ENCODE data around the gene CCL26. TPM values are rescaled to one million over a fixed set of nuclear protein-coding genes. Genes with fewer than 3 reads are reported as not detected.

The CCL26 gene
- total and polyA plus RNA-seq, 2 of the 4 experiments (the other 2 are of a cell fraction): not detected

- TF ChIP-seq, protein P1, sequence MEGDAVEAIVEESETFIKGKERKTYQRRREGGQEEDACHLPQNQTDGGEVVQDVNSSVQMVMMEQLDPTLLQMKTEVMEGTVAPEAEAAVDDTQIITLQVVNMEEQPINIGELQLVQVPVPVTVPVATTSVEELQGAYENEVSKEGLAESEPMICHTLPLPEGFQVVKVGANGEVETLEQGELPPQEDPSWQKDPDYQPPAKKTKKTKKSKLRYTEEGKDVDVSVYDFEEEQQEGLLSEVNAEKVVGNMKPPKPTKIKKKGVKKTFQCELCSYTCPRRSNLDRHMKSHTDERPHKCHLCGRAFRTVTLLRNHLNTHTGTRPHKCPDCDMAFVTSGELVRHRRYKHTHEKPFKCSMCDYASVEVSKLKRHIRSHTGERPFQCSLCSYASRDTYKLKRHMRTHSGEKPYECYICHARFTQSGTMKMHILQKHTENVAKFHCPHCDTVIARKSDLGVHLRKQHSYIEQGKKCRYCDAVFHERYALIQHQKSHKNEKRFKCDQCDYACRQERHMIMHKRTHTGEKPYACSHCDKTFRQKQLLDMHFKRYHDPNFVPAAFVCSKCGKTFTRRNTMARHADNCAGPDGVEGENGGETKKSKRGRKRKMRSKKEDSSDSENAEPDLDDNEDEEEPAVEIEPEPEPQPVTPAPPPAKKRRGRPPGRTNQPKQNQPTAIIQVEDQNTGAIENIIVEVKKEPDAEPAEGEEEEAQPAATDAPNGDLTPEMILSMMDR (conservative IDR thresholded peaks at IDR 0.05; ENCODE audit: low read depth, low read length): no peak
- TF ChIP-seq, protein P2, sequence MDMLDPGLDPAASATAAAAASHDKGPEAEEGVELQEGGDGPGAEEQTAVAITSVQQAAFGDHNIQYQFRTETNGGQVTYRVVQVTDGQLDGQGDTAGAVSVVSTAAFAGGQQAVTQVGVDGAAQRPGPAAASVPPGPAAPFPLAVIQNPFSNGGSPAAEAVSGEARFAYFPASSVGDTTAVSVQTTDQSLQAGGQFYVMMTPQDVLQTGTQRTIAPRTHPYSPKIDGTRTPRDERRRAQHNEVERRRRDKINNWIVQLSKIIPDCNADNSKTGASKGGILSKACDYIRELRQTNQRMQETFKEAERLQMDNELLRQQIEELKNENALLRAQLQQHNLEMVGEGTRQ (IDR thresholded peaks at IDR 0.05; ENCODE audit: low read depth, low read length): no peak
- TF ChIP-seq MAFK (IDR thresholded peaks at IDR 0.05; ENCODE audit: low read depth, low read length) (no peak), SMC3 (IDR thresholded peaks at IDR 0.05; ENCODE audit: low read depth, low read length) (no peak), POLR2A (IDR thresholded peaks at IDR 0.05; ENCODE audit: low read depth, low read length) (no peak), MXI1 (IDR thresholded peaks at IDR 0.05; ENCODE audit: borderline replicate concordance, low read depth, low read length) (no peak), NFE2L2 (IDR thresholded peaks at IDR 0.05; ENCODE audit: low read depth, low read length) (no peak), BHLHE40 (IDR thresholded peaks at IDR 0.05; ENCODE audit: low read depth, low read length) (no peak), CEBPB (IDR thresholded peaks at IDR 0.05; ENCODE audit: low read depth, low read length) (no peak), MAZ (IDR thresholded peaks at IDR 0.05; ENCODE audit: borderline replicate concordance, low read depth, low read length) (no peak), ELK1 (IDR thresholded peaks at IDR 0.05; ENCODE audit: borderline replicate concordance, low read depth, low read length) (no peak), RFX5 (IDR thresholded peaks at IDR 0.05; ENCODE audit: low read depth, low read length) (no peak), FOS (IDR thresholded peaks at IDR 0.05; ENCODE audit: low read depth, low read length) (no peak)
- ATAC-seq (ENCODE audit: low read depth) (no peak), DNase-seq (no peak)
- ChIA-PET POLR2A (ENCODE audit: unreplicated experiment) (no interaction called here), CTCF (no interaction called here)
- Histone ChIP-seq H3K4me2 (ENCODE audit: low read depth, low read length) (no peak overlapping the region), H3K79me1 (ENCODE audit: low read depth in 1 of 2, low read length in 2 of 2) (no peaks in the 10 kb centered on the region), H3K27me3 (ENCODE audit: control insufficient read depth, insufficient read depth, low read length) (peaks cover 7% of the 10 kb centered on the region), H3K4ac (ENCODE audit: low read depth, low read length) (no peak overlapping the region), H3K56ac (ENCODE audit: extremely low read depth, insufficient read depth, low read length) (no peak overlapping the region), H4K8ac (ENCODE audit: low read depth in 2 of 2, low read length in 2 of 2) (no peak overlapping the region), H3K14ac (replicated peaks; ENCODE audit: low read depth, low read length) (no peak overlapping the region), H3K9me1 (ENCODE audit: insufficient read depth, low read length) (no peaks in the 10 kb centered on the region), H4K20me1 (ENCODE audit: insufficient read depth, low read length) (no peaks in the 10 kb centered on the region), H3K9ac (ENCODE audit: low read depth, low read length) (no peak overlapping the region), H4K5ac (ENCODE audit: low read depth, low read length) (no peak overlapping the region), H2BK5ac (ENCODE audit: low read depth, low read length, poor library complexity, severe bottlenecking) (no peak overlapping the region), H3K4me1 (ENCODE audit: control insufficient read depth, insufficient read depth, low read length) (no peaks in the 10 kb centered on the region), H2BK120ac (ENCODE audit: low read depth, low read length) (no peak overlapping the region), H2AFZ (replicated peaks; ENCODE audit: low read length, poor library complexity) (no peak overlapping the region), H2BK20ac (ENCODE audit: low read depth, low read length) (no peak overlapping the region), H4K91ac (ENCODE audit: insufficient read depth, low read depth, low read length) (no peak overlapping the region), H3K4me3 (ENCODE audit: insufficient read depth, low read depth, low read length) (no peak overlapping the region), H3K27ac (ENCODE audit: insufficient read depth, low read length) (no peak overlapping the region), H3K36me3 (ENCODE audit: control insufficient read depth, insufficient read depth, low read length) (no peaks in the 10 kb centered on the region), H3K9me3 (ENCODE audit: control insufficient read depth, insufficient read depth, low read length) (peaks cover 20% of the 10 kb centered on the region), H3K23ac (ENCODE audit: low read depth, low read length) (no peak overlapping the region), H3K18ac (ENCODE audit: low read depth, low read length) (no peak overlapping the region), H2AK5ac (ENCODE audit: low read depth, low read length) (no peak overlapping the region), H2BK15ac (ENCODE audit: low read depth, low read length) (no peak overlapping the region), H2AK9ac (replicated peaks; ENCODE audit: low read depth, low read length, poor library complexity) (no peak overlapping the region)
- intact Hi-C loops (cut with micrococcal nuclease) (no loop called here), in situ Hi-C loops (cut with MboI; ENCODE audit: low sequenced_read_pairs) (no loop called here), dilution Hi-C loops (cut with HindIII; ENCODE audit: low sequenced_read_pairs, unreplicated experiment) (no loop called here)
- WGBS, 2 experiments (ENCODE audit: extremely low coverage in 2 of 2, insufficient read length in 1 of 2): 100% methylated on average over 2 of the region's 5 CpGs; no CpG with 5 or more reads in 1 of the 2 experiments
- BruUV-seq (replicated peaks): no TSS peak
Measured at GRCh38 chr7:75804705-75805104, 32.7 kb upstream of the CCL26 start.
